Activated gamma-delta T cell treated with anti-CD3 and anti-CD28 coated beads, Interleukin-2, amount 50 U/mL, for 16 hours (primary cell): ENCODE measurements around the gene PLOD3.
A peak's percentile ranks its signal among the peaks of the same experiment; 100 is the strongest.

ENCODE experiments used
- DNase-seq: peaks from one replicate; pipeline ENCODE4 v3.0.0-alpha.2; 2020; ENCODE audit warnings: low read depth

The PLOD3 gene

DNA sequence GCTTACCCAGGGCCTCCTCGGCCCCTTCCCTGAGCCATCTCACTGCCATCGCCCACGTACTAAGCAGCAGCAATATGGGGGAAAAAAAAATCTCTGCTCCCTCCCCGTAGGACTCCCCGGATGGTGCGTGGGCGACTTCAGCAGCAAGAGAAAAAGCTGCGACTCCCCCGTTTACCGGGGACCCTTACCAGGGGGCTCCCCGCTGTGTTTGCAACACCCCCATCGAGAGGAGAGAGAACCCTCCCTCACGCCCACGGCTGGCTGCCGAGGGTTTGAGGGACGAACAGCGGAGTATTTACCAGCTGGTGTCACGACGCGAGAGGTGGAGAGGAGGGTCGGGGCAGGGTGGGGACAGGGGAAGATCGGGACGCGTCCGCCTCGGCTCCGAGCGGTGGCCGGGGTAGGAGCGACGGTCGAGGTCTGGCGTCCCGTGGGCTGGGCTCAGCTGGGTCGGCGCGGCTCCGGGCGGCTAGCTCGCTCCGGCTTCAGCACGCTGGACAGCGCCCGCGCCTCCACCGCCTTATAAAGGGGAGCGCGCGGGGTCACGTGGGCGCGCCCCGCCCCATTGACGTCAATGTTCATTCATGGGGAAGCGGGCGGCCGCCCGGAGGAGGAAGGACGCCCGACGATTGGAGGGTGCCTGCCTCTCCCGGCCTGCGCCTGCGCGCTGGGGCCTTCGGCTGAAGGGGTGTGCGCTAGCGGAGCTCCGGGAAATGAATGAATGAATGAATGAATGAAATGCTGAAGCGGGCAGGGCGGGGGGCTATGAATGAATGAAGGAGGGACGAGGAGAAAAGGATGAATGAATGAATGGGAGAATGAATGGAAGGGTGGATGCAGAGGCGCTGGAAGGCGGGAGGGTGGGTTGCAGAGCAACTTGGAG lies 52.1 kb downstream of the PLOD3 start, which contains the start of gene VGF:
Gene VGF, minus strand, starts transcription at position 495 of the 883 bp plus-strand sequence. CDS start 726 bp downstream, outside the sequence.
- DNase-seq = peak; percentile 81

GRCh38 chr7:101164071-101164840 lies 53.1 kb downstream of the PLOD3 start:
- DNase-seq = no peak

DNA sequence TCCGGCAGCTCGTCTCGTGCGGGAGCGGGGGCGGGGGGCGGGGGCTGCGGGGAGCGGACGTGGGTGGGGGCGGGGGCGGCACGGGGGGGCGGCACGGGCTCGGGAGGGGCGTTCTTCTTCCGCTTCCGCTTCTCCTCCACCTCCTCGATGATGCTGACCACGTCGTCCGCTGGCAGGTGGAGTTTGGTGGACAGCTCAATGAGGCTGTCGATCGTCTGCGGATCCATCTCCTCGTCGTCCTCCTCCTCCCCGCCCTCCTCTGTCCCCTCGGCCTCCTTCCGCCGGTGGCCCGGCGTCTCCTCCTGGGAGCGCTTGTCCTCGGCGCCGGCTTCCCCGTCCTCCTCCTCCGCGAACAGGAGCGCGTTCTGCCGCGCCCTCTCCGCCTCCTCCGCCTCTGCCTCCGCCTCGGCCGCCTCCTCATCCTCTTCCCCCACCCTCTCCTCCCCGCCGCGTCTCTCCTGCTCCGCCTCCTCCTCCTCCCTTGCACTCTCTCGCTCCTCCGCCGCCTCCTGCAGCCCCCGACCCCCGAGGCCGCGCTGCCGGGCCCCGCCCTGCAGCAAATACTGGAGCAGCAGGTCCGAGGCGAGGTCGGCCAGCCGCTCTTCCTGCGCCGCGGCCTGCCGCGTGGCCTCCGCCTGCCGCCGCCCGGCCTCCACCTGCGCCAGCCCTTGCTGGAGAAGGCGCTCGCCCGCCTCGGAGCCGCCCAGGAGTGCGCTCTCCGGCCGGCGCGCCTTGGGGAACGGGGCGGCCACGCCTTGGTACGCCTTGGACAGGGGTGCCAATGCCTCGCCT lies 53.9 kb downstream of the PLOD3 start:
- no peak for DNase-seq

DNA sequence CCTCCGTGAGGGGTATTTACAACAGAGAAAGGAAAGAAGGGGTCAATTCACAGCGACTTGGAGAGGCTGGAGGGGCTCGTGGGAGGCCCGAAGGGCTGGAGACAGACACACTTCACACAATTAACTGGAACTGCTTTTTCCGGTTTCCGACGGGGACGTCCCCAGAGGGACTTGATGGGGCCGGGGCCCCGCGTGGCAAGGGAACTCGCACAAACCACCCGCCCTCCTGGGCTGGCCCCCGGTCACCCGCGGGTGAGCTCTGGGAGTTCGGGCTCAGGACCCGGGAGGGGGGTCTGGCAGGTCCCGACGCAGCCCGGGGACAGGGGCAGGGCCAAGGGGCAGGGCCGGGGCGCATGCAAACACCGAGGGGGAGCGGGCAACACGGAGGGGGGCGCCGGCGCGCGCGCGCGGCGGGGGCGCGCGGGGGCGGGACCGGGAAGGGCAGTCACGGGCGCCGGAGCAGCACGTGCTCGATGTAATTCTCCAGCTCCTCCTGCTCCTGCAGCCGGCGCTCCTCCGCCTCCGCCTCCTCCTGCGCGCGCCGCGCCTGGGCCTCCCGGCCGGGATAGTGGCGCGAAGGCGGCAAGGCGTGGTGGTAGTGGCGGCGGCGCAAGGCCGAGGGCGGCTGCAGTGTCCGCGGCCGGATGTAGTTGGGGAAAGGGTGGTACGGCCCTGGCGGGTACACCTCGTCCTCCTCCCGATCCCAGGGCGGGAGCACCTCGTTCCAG lies 54.7 kb downstream of the PLOD3 start:
- DNase-seq = no peak

- DNase-seq = no peak
Measured at GRCh38 chr7:101161692-101162471, 55.5 kb downstream of the PLOD3 start.

DNA sequence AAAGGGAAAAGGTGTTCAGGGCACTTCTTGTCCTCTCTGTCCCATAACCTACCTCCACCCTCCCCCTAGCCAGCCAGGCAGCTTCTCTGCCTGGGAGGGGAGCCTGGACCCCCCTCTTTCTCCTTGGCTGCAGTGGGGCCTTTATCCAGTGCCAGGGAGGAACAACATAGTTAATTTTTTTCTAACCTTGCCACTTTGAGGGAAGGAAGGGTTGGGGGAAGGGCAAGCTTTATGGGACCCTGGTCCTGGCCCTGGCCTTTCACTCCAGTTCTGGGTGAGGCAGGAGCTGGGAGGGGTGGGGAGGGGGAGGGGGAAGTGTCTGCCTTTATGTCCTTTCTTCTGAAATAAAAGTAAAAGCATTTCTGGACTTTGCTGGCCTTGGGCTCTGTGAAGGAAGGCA lies 56.5 kb downstream of the PLOD3 start:
- no peak for DNase-seq

GRCh38 chr7:101159696-101160674 lies 57.4 kb downstream of the PLOD3 start:
- no peak for DNase-seq

DNA sequence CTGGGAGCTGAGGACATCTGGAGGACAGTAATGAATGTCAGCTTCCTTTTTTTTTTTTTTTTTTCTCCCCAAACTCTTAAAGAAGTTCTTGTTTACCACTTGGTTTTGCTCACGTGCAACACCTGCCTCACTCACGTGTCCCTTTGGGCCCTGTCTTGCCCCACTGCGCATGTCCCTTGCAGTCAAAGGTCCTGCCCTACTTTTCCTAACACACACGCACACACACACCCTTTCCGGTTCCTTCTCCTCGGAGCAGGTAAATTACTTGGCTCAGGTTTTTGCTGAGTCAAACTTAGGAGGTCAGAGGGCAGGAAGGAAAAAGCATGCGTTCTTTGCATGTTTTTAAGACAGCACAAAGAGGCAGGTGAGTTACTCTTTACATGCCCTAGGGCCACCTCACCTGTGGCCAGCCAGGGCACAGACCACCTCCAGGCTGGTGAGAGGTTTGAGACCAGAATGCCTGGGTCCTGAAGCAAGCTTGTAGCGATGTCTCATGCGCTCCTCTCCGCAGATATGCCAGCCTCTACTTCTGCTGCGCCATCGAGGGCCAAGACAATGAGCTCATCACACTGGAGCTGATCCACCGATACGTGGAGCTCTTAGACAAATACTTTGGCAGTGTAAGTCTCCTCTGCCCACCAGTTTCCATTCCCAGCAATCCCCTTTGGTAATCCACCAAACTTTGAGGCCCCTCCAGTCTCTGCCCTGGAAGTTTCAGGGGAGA lies 60.4 kb downstream of the PLOD3 start:
- no peak for DNase-seq

GRCh38 chr7:101156277-101156676 lies 61.1 kb downstream of the PLOD3 start:
- no peak for DNase-seq
